Measurements from ENCODE around the gene PAIP2. TPM values are rescaled to one million over a fixed set of nuclear protein-coding genes. Genes with fewer than 3 reads are reported as not detected.

The PAIP2 gene
- total RNA-seq, 2 donors from 2014 or later: 29.0 to 54.2 TPM

GRCh38 chr5:139358064-139358463 lies 16.4 kb downstream of the PAIP2 start:
- Histone ChIP-seq H3K4me3 (no peak overlapping the region), H3K27me3 (no peaks in the 10 kb centered on the region), H3K27ac (no peak overlapping the region), H3K9me3 (no peaks in the 10 kb centered on the region), H3K36me3 (replicated peaks in 1 of 2; ENCODE audit: insufficient read depth in 1 of 2, low read depth in 2 of 2) (no peaks in the 10 kb centered on the region), H3K4me1 (no peaks in the 10 kb centered on the region)
- intact Hi-C loops (cut with DNase I): no loop called here
- DNase-seq (no peak), ATAC-seq (no peak)
- no peak for TF ChIP-seq CTCF (IDR thresholded peaks at IDR 0.05)
- no peak for TF ChIP-seq POLR2A (IDR thresholded peaks at IDR 0.05)

- Histone ChIP-seq H3K36me3 (replicated peaks in 1 of 2; ENCODE audit: insufficient read depth in 1 of 2, low read depth in 2 of 2) (peaks cover 0 to 4% of the 10 kb centered on the region in 2 donors), H3K9me3 (no peaks in the 10 kb centered on the region), H3K27me3 (no peaks in the 10 kb centered on the region), H3K27ac (no peak overlapping the region), H3K4me3 (no peak overlapping the region), H3K4me1 (no peaks in the 10 kb centered on the region)
- TF ChIP-seq POLR2A (IDR thresholded peaks at IDR 0.05) (no peak), CTCF (IDR thresholded peaks at IDR 0.05) (no peak)
- no peak for DNase-seq
- no peak for ATAC-seq
- intact Hi-C loops (cut with DNase I): no loop called here
- WGBS, 2 donors: 91 to 95% methylated on average over 4 of the region's 4 CpGs
Observed at GRCh38 chr5:139360384-139360783, 18.7 kb downstream of the PAIP2 start.

GRCh38 chr5:139361835-139362429 lies 20.3 kb downstream of the PAIP2 start:
- no peaks in the 10 kb centered on the region for H3K4me1 ChIP-seq
- no peaks in the 10 kb centered on the region for H3K27me3 ChIP-seq
- 85 to 86% methylated on average over 6 of the region's 6 CpGs for WGBS, 2 donors
- H3K27ac ChIP-seq: no peak overlapping the region
- H3K36me3 ChIP-seq (replicated peaks in 1 of 2; ENCODE audit: insufficient read depth in 1 of 2, low read depth in 2 of 2): peaks cover 0 to 9% of the 10 kb centered on the region in 2 donors
- DNase-seq (no peak), ATAC-seq (no peak)
- intact Hi-C loops (cut with DNase I): no loop called here
- no peak for TF ChIP-seq CTCF (IDR thresholded peaks at IDR 0.05)
- no peak for TF ChIP-seq POLR2A (IDR thresholded peaks at IDR 0.05)
- H3K9me3 ChIP-seq: no peaks in the 10 kb centered on the region
- no peak overlapping the region for H3K4me3 ChIP-seq

- Histone ChIP-seq H3K36me3 (replicated peaks in 1 of 2; ENCODE audit: insufficient read depth in 1 of 2, low read depth in 2 of 2) (peaks cover 4 to 10% of the 10 kb centered on the region in 2 donors), H3K4me3 (no peak overlapping the region), H3K27ac (no peak overlapping the region), H3K4me1 (no peaks in the 10 kb centered on the region), H3K9me3 (no peaks in the 10 kb centered on the region), H3K27me3 (no peaks in the 10 kb centered on the region)
- TF ChIP-seq POLR2A (IDR thresholded peaks at IDR 0.05) (no peak), CTCF (IDR thresholded peaks at IDR 0.05) (no peak)
- WGBS, 2 donors: 63 to 76% methylated on average over 2 of the region's 2 CpGs
- DNase-seq: no peak
- no peak for ATAC-seq
- intact Hi-C loops (cut with DNase I): no loop called here
Observed at GRCh38 chr5:139363937-139364336, 22.3 kb downstream of the PAIP2 start.

GRCh38 chr5:139364466-139364865 lies 22.8 kb downstream of the PAIP2 start:
- H3K4me3 ChIP-seq: no peak overlapping the region
- H3K4me1 ChIP-seq: no peaks in the 10 kb centered on the region
- ATAC-seq (no peak), DNase-seq (no peak)
- peaks cover 4 to 10% of the 10 kb centered on the region in 2 donors for H3K36me3 ChIP-seq (replicated peaks in 1 of 2; ENCODE audit: insufficient read depth in 1 of 2, low read depth in 2 of 2)
- H3K9me3 ChIP-seq: no peaks in the 10 kb centered on the region
- WGBS, 2 donors: 77 to 87% methylated on average over 2 of the region's 2 CpGs
- no peak overlapping the region for H3K27ac ChIP-seq
- intact Hi-C loops (cut with DNase I): no loop called here
- no peaks in the 10 kb centered on the region for H3K27me3 ChIP-seq
- TF ChIP-seq POLR2A (IDR thresholded peaks at IDR 0.05) (no peak), CTCF (IDR thresholded peaks at IDR 0.05) (no peak)
